Stimulated activated CD4-positive, alpha-beta T cell treated with anti-CD3 and anti-CD28 coated beads, Interleukin-4, amount 100 ng/mL, for 1 hour (primary cell): Measurements from ENCODE around the gene EVI5L.
"Not testable (repeated sequence)": the region's sequence is repeated elsewhere in the genome, so short reads cannot be mapped to it uniquely, and the experiment has no call there.

Experiments
- DNase-seq: peaks from one replicate; pipeline ENCODE4 v3.0.0-alpha.2; 2020

EVI5L gene

DNA sequence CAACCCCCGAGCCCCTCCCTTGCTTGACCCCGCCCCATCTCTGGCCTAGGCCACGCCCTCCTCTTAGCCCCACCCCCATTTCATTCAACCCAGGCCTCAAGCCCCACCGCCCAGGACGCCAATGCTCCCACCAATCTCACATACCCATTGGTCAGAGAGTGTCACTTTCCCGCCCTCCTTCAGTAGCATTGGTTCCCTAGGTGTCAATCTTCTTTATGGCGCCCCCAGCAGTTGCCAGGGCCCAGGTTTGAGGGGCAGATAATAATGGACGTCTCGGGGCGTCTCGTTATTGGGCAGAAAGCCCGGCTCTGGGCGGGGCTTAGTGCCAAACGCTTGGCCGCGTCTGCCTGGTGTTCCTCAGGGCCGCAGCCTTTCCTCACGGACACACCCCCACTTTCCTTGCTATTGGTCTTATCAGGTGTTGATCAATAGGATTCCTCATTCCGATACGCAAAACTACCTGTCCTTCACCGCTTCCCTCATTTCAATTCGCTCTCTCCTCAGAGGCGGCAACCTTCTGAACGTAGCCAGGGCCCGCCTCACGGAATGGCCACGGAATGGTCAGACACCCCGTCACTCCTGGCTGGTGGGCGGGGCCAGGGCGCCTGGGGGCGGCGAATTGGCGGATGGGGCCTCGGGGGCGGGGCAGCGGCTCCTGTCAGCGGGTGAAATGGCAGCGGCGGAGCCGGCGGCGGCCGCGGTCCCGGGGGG lies at the start of gene EVI5L:
Gene EVI5L, plus strand, starts transcription at position 658 of the 711 bp plus-strand sequence. CDS start 16,325 bp downstream, outside the sequence.
- DNase-seq, result peak; percentile 100

DNA sequence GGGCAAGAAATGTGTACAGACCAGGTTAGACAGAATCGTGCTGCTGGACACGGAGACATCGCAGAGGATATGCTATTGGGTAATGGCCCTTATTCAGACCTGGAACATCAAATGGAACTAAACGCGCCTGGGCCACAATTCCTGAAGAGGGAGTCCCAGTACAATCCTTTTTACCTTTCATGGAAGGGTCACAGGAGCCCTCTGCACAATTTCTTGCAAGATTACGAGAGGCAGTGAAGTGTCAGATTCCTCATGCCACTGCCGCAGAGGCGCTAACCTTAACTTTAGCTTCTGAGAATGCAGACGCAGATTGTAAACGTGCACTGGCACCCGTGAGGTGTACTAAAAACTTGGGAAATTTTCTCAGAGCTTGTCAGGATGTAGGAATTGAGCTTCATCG lies 48.9 kb upstream of the EVI5L start:
- no peak for DNase-seq

DNA sequence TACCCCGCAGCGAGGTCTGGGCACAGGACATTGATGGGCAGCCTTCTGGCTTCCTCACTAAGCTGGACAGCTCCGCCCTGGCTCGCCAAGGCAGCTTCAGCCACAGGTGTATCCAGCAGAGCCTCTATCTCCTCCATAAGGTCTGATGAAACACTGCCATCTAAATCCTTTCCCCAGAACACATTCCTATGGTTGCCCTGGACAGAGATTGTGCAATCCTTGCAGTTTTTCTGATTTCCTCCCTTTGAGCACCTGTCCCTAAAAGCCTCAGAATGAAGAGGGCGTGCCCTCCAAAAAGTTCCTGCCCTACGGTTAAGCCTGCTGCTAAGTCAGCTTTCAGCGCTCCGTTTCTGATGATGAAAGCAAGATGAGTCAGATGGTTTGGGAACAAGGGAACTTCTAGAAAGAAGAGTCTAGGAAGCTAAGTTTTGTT lies 46.0 kb upstream of the EVI5L start:
- DNase-seq, result no peak

DNA sequence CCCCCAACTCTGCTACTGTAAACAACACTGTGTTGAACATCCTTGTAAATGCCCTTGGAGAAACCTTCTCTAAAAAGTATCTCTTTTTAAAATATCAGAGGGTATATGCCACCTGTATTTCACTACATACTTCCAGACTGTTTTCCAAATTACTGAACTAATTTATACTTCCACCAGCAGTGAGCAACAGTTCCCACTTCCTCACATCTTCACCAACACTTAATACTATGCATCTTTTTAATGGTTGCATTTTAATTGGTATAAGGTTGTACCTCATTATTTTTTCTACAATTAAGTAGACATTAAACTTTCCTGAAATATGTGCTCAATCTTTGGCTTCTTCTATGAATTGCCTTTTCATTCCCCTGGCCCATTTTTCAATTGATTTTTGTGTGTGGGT lies 45.2 kb upstream of the EVI5L start:
- no peak for DNase-seq

DNA sequence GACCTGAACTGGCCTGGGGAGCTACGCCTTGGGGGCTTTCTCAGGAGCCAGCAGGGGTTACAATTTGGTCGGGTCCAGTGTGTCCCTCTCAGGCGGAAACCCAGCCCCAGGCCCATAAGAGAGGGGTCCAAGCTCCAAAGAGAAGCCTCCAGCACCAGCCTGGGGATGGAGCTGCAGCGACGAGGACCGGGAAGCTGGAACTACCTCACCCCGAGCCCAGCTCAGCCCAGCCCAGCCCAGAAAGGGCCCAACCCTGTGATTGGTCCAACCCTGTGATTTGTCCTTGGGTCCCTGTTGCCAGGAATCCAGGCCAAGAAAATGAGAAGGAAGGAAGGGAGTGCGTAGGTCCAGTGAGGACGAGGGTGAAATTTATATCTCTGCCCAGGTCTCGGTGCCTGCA lies 42.9 kb upstream of the EVI5L start:
- DNase-seq, result no peak

DNA sequence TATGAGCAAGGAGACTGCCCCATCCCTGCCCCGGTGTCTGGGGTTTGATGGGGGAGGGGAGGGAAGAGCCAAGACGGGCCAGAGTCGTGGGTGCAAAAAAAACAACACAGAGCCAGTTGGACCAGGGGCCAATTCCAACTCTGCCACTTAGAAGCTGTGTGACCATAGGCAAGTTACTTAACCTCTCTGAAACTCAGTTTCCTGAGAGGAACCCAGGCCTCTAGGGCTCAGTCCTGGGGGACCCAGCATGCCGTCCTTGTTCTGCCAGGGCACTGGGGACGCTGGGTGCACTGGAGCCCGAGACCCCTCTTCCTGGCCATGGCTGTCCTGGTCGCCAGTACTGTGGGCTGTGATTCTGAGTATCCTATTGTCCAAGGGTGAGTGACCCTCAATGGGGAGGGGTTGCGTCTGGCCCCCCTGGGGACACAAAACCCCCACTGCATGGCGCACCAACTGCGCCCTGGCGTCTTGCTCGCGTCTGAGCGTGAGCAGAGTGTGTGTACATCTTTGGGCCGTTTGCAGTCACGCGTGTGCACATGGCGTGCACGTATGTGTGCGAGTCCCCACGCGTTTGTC lies 42.3 kb upstream of the EVI5L start:
- no peak for DNase-seq

DNA sequence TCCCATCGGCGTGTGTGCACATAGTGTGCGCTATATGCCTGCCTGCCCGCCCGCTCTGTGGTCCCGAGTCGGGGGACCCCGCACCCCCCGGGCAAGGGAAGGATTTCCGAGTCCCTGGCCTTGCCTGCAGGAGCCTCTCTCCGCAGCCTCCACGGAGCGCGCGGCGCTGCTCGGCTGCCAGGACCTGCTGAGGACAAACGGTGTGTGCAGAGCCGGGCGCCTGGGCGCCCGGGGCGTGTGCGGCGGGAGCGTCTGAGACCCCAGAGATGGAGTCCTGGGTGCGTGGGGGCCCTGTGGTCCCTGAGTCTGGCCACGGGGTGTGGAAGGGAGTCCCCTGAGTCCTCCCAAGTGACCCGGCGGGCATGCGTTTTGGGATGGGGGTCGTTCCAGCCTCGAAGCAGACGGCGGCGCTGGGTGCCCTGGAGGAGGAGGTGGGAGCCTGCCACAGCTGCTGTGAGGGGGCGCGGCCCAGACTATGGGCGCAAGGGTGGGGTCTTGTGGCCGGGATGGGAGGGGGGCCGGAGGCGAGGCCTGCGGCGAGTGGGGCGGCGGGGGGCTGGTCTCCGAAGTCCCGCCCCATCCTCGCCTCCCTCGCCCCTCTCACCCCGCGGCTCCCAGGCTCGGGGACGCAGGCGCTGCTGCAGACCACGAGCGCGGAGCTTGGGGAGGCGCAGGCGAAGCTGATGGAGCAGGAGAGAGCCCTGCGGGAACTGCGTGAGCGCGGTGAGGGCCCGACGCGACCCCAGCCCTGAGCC lies 41.7 kb upstream of the EVI5L start:
- no peak for DNase-seq

DNA sequence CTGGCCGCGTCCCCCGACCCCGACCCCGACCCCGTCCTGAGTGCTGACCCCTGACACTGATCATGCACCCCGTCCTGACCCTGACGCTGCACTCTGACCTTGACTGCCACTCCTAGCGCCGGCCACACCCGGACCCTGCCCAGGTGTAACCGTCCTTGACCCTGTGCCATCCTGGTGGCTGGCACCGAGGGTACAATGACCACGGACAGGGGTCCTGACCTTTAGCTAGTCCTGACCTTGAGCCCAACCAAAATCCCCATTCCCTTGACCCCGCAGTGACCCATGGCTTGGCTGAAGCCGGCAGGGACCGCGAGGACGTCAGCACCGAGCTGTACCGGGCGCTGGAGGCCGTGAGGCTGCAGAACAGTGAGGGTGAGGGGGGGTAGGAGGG lies 41.1 kb upstream of the EVI5L start:
- no peak for DNase-seq

DNA sequence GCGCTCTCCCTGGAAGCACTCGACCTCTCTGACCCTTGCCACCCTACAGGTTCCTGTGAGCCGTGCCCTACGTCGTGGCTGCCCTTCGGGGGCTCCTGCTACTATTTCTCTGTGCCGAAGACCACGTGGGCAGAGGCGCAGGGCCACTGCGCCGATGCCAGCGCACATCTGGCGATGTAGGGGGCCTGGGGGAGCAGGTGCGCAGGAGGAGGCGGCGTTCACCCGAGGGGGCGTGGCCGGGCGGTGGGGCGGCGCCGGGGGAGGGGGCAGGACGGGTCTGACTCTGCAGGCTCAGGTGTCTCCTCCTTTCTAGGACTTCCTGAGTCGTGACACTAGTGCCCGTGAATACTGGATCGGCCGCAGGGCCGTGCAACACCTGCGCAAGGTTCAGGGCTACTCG lies 40.6 kb upstream of the EVI5L start:
- DNase-seq, result peak; percentile 51

DNA sequence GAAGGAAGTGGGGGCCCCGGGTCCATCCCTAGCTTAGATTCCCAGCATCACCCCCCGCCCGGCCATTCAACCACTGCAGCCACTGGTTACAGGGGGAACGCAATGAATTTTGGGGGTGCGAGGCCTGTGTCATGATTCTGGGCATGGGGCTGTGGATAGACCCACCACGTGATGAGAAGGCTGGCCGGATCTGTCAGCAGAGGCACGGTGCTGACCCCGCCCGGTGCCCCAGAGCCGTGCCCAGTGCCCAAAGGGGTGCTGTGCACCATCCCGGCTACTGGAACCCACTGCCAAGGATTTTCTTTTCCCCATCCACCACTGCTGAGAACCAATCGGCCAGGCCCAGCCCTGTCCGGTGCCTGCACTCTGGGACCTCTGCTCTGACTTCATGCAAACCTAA lies 39.6 kb upstream of the EVI5L start:
- DNase-seq, result no peak

DNA sequence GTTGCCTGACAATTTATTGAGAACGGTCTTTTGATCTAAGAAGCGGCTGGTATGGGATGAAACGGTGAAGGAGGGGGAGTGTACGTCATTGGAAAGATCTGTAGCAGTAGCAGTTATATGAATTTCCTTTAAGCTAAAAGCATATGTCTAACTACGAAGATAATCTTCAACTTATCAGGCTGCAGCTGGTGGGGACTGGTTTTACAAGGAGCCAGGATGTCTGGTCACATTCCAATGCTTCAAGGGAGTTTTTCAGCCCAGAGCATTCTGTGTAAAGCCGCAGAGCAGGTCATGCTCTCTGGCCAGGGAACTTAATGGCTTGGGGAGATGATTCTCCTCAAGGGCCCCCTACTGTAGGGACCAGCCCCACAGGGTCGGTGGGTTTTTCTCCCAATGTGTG lies 37.7 kb upstream of the EVI5L start:
- no peak for DNase-seq

DNA sequence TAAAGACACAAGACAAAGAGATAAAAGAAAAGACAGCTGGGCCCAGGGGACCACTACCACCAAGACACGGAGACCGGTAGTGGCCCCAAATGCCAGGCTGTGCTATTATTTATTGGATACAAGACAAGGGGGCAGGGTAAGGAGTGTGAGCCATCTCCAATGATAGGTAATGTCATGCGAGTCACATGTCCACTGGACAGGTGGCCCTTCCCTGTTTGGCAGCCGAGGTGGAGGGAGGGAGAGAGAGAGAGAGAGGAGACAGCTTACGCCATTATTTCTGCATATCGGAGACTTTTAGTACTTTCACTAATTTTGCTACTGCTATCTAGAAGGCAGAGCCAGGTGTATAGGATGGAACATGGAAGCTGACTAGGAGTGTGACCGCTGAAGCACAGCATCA lies 37.3 kb upstream of the EVI5L start:
- DNase-seq, result not testable (repeated sequence)

DNA sequence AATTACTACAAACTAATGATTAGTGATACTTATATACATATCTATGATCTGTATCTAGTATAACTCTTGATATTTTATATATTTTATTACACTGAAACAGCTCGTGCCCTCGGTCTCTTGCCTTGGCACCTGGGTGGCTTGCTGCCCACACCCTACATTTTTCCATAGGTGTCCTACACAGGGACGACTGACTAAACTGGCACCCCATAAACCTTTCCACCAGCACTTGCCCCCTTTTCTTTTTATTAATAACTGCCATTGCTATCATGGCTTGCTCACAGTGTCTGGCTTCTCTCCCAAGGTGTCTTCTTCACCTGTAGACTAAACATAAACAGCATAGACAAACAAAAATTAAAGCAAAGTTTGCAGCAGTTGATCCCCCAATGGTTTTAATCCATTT lies 36.5 kb upstream of the EVI5L start:
- no peak for DNase-seq

DNA sequence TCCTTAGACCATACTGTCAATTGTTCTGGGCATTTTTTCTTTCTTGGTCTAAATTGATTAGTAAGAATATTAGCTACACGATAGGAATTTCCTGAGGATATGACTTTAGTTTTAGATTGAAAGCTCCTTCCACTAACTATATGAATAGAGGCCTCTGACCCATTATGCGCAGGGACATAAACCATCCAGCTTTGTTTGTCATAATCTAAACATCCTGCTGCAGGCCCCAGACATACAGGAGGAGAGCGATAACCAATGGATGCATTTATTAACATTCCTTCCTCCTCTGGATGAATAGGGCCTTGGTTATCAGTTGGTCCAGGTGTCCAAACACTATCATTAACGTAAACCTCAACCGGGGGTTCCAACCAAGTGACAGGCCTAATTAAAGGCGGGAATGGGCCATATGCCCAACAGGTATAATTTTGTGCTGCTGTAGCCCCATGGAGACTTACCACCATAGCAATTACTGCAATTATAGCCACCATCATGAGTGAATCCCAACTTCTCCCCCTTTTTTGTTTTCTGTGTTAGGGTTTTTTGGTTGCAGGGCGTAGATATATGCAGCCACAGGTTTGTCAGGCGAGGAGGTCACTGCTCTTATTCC lies 34.4 kb upstream of the EVI5L start:
- DNase-seq, result no peak

DNA sequence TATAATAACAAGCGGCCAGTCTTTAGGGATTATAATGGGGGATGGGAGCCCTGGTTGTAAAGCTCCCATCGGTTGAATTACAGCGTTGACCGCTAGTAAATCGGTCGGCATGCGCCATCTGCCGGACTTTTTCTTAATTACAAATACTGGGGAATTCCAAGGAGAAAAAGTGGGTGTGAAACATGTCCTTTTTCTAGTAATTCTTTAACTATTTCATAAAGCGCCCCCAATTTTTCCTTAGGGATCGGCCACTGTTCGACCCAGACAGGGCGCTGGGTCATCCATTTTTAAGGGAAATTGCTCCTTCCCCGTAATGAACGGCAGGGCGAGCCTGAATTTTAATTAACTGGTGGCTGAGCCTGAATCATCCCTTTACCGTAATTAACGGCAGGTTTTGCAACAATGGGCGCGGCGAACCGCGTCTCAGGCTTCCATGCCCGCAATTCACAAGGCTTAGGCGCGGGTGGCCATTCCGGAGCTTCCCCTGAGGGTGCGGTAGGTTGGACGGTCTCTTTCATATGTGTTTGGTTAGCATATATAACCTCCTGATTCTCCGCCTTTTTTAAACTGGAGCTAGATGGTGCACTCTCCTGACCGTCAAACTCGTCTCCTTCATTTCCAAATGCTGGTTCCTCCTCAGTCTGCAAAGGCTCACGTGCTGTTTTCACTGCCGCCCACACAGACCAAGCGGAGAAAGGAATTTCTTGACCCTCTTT lies 30.2 kb upstream of the EVI5L start:
- peak; percentile 57 for DNase-seq

DNA sequence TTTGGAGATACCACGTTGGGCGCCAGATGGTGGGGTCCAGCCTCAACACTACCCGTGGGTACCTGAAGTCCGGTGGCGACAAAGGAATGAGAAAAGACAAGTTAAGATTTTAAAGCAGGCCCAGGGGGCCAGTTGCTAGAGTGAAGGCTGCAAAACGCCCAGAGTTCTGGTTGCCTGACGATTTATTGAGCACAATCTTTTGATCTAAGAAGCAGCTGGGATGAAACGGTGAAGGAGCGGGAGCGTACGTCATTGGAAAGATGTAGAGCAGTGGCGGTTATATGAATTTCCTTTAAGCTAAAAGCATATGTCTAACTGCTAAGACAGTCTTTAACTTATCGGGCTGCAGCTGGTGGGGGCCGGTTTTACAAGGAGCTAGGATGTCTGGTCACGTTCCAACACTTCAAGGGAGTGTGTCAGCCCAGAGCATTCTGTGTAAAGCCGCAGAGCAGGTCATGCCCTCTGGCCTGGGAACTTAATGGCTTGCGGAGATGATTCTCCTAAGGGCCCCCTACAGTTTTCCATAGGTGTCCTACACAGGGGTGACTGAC lies 28.9 kb upstream of the EVI5L start:
- DNase-seq, result no peak

DNA sequence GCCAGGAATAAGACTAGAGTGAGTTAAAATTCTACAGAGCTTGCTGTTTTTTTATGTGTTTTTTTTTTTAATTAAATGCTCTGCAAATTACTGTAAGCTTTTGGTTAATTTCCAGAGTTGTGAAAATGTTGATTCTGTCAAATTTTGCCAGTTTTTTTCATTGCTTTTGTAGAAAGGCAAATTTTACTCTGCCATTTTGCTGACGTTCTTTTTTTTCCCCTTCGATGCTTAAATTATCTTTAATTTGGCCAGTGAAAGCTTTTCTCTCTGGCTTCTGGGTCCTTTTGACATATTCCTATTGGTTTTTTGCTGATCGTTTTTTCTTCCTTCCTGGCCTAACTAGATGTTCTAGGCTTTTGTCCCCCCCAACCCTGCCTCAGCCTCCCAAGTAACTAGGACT lies 23.8 kb upstream of the EVI5L start:
- no peak for DNase-seq

DNA sequence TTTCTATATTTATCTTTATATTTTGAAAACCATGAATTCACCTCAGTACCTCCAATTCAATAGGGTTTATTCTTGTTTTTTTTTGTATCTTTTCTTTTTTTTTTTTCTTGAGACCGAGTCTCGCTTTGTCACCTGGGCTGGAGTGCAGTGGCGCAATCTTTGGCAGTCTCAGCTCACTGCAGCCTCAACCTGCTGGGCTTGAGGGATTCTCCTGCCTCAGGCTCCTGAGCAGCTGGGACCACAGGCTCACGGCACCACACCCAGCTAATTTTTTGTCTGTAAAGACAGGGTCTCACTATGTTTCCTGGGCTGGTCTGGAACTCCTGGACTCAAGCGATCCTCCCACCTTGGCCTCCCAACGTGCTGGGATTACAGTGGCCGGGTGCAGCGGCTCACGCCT lies 23.1 kb upstream of the EVI5L start:
- DNase-seq, result no peak

DNA sequence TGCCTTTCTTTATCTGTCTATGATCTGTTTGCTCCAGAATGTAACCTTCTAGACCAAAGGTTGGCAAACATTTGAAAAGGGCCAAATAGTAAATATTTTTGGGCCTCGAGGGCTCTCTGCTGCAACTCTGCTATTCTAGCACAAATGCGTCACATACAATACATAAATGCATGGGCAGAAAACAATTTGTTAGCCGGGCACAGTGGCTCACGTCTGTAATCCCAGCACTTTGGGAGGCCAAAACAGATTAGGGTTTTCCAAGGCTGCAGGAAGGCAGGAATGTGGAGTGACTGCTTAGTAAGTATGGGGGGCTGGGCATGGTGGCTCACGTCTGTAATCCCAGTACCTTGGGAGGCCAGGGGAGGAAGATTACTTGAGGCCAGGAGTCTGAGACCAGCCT lies 21.9 kb upstream of the EVI5L start:
- no peak for DNase-seq

DNA sequence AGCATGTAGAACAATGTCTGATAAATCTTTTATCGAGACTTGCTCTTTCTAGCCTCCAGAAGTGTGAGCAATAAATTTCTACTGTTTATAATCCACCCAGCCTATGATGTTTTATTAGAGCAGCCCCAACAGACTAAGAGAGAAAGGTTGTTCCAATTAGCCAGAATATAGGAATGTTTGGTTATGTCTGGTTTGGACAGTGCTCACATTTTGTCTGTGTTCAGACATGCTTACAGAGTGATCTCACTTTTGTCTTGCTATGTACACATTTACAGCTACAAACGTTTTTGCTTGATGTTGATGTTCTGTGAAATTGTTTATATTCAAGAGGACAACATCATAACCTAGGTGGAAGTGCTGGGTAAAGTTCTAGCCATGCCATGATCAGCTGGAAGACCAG lies 18.0 kb upstream of the EVI5L start:
- no peak for DNase-seq

DNA sequence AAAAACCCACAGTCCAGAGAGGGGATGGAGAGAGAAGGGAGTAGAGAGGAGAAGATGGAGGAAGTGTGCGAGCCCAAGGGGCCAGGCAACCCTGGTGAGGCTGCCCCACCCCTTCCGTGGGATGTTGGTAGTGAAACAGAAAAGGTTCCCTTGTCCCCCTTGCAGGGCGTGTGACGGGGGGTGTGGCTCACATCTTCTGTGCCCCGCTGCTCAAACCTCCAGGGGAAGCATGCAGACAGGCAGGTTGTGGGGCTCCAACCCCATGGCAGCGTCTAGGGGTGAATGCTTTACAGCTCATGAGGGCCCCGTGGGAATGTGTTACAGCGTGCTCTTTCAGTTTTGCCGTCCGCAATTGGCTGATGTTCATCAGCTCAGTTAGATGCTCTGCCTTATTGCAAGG lies 14.7 kb upstream of the EVI5L start:
- DNase-seq, result no peak

DNA sequence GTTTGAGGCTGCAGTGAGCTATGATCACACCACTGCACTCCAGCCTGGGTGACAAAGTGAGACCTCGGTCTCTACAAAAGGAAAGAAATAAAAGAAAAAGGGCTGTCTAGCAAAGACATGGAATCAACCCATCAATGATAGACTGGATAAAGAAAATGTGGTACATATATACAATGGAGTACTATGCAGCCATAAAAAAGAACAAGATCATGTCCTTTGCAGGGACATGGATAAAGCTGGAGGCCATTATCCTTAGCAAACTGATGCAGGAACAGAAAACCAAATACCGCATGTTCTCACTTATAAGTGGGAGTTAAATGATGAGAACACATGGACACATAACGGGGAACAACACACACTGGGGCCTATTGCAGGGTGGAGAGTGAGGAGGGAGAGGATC lies 14.0 kb upstream of the EVI5L start:
- DNase-seq, result not testable (repeated sequence)

DNA sequence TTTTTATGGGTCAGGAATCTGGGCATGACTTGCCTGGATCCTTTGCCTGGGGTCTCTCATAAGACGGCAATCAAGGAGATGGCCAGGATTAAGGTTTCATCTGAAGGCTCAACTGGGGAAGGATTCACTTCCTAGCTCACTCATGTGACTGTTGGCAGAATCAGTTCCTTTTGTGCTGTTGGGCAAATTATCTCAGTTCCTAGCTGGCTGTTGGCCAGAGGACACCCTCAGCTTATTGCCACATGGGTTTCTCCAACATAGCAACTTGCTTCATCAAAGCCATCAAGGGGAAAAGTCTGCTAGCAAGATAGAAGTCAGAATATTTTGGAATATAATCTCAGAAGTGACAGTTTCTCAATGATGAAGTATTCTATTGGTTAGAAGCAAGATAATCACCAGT lies 12.2 kb upstream of the EVI5L start:
- DNase-seq, result no peak
